Cardiac fibroblast (primary cell): Measurements from ENCODE around the gene ZNF333.

ENCODE experiments used
- DNase-seq, 2 donors: peaks; one replicate each; pipeline versions ENCODE4 v3.0.0 to v3.0.0-alpha.2; 2010; ENCODE audit warnings: low read depth in 2 of 2
- H3K4me3 ChIP-seq, 2 donors: replicated peaks in 1 of 2; 1 replicate in 1 of 2; 2 replicates in 1 of 2; pipeline ENCODE4 v1.5.1; 2011; ENCODE audit warnings: low read depth in 2 of 2, low read length in 2 of 2, mild to moderate bottlenecking in 2 of 2, moderate library complexity in 1 of 2
- TF ChIP-seq, protein P1 (sequence below): IDR thresholded peaks from one replicate; pipeline ENCODE4 v1.5.1; 2011; ENCODE audit warnings: low read depth, mild to moderate bottlenecking, low read length, inconsistent platforms

ZNF333 gene

DNA sequence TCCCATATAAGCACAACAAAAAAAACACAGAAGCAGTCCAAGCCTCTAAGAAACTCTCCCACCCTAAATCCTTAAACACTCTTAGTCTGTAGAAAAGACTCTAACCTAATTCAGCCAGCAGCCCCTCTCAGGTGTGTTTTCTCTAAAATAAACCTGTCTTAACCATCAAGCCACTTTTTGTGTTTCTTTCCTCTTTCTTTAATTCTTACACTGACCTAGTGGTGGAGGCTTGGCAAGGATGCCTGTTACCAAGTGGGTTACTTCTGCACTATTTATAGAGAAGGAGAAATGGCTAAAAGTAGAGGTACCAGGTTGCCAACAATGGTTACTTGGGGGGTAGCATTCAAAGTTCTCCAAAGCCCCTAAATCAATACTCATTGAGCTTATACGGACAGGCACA, 43.7 kb downstream of the ZNF333 start:
- DNase-seq: no peak
- TF ChIP-seq, protein P1, sequence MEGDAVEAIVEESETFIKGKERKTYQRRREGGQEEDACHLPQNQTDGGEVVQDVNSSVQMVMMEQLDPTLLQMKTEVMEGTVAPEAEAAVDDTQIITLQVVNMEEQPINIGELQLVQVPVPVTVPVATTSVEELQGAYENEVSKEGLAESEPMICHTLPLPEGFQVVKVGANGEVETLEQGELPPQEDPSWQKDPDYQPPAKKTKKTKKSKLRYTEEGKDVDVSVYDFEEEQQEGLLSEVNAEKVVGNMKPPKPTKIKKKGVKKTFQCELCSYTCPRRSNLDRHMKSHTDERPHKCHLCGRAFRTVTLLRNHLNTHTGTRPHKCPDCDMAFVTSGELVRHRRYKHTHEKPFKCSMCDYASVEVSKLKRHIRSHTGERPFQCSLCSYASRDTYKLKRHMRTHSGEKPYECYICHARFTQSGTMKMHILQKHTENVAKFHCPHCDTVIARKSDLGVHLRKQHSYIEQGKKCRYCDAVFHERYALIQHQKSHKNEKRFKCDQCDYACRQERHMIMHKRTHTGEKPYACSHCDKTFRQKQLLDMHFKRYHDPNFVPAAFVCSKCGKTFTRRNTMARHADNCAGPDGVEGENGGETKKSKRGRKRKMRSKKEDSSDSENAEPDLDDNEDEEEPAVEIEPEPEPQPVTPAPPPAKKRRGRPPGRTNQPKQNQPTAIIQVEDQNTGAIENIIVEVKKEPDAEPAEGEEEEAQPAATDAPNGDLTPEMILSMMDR: no peak
- H3K4me3 ChIP-seq: no peak overlapping the region

DNA sequence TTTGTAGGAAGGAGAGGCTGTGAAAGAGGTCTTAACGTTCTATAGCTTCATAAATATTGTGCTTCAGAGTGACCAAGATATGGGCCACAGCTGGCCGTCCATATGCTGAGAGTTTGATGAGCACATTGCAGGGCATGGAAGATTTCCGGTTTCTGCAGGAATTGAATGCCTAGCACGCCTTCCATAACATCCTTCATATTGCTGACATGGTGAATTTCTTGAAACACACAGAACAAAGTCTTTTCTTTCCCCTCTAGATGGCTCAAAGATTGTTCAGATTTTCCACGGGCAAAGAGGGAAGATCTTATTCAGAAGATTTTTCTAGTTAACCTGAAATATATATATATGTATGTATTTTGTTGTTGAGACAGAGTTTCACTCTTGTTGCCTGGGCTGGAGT, 46.1 kb downstream of the ZNF333 start:
- no peak overlapping the region for H3K4me3 ChIP-seq

DNA sequence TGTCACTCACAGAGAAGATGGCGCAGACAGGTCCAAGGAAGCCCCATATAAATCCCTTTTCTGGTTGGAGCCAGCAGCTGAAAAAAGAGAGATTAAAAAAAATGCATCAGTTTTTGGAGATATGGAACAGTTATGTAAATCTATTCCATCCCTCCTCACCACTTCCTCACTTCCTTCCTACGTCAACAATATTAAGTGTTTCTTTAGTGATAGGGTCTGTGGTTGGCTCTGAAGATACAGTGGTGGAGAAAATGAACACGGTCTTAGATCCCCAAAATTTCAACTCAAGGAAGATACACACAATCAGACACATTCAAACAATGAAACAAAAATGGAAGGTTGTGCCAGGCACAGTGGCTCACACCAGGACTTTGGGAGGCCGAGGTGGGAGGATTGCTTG, 57.0 kb downstream of the ZNF333 start:
- no peak for DNase-seq
- no peak overlapping the region for H3K4me3 ChIP-seq
- TF ChIP-seq, protein P1: no peak

More for the DNA sequence above, 46.1 kb downstream of the ZNF333 start:
- no peak for DNase-seq
- TF ChIP-seq, protein P1: no peak

DNA sequence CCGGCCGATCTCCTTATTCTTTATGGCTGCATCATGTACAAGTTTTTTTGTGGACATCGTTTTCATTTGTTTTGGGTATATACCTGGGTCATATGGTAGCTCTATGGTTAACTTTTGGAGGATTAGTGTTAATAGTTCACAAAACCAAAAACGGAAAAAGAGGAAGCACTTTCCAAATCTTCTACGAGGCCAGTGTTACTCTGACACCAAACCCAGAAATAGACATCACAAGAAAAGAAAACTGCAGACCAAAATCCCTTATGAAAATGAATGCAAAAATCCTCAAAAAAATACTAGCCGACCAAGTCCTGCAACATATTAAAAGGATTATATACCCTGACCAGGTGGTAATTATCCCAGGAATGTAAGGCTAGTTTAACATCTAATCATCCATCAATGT, 58.8 kb downstream of the ZNF333 start:
- TF ChIP-seq, protein P1: no peak
- H3K4me3 ChIP-seq: no peak overlapping the region
- no peak for DNase-seq

DNA sequence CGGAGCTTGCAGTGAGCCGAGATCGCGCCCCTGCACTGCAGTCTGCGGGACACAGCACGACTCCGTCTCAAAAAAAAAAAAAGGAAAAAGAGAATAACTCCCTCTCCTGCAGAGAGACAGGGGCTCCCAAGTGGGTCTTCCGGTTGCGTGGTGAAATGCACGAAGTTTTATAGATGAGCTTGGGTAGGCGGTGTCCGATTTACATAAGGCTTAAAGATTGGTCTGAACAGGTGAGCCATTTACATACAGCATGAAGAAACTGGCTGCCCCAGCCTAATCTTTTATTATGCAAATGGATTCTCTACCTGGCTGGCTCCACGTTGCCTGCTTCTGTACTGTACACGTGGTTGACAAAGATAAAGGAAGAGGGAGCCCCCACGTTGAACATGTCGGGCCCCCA, 69.0 kb downstream of the ZNF333 start:
- TF ChIP-seq, protein P1: no peak
- H3K4me3 ChIP-seq: no peak overlapping the region
- no peak for DNase-seq

DNA sequence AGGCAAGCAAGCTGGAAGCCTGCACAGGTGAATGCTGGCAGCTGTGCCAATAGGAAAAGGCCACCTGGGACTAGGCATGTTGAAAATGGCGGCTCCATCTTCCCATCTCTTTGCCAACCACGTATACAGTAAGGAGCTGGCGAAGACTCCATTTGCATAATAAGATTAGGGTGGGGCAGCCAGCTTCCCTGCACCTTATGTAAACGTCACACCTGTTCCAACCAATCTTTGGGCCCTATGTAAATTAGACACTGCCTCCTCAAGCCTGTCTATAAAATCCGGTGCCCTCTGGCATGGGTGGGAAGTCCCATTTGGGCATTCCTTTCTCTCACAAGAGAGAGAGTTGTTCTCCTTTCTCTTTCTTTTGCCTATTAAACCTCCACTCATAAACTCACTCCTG, 71.8 kb downstream of the ZNF333 start:
- H3K4me3 ChIP-seq: no peak overlapping the region
- no peak for DNase-seq
- TF ChIP-seq, protein P1: no peak

DNA sequence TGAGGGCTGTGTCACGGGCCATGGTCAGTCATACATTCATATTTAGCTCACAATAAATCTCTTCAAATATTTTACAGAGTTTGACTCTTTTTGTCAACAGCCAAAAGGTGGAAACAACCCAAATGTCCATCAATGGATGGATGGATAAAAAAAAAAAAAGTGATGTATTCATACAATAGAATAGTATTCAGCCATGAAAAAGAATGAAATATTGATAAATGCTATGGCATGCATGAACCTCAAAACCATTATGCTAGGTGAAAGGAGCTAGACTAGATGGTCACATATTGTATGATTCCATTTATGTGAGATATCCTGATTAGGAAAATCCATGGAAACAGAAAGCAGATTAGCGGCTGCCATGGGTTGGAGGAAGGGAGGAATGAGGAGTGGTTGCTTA, 72.3 kb downstream of the ZNF333 start:
- TF ChIP-seq, protein P1: no peak

More for the DNA sequence above, 72.3 kb downstream of the ZNF333 start:
- no peak for DNase-seq
- H3K4me3 ChIP-seq: no peak overlapping the region
